GM23338 (cell line): ENCODE measurements around the gene SPTBN4. TPM values are rescaled to one million over a fixed set of nuclear protein-coding genes. Genes with fewer than 3 reads are reported as not detected.

Experiments used
- ATAC-seq: fragments of 200-7000 bp; cut with Tn5 transposase; 3 replicates; pipeline ENCODE4 v1.9.1; 2020
- DNase-seq: peaks from one replicate; pipeline ENCODE4 v3.0.0-alpha.2; 2015; ENCODE audit warnings: low spot score
- H2AFZ ChIP-seq: fragments of 200-600 bp; sonication (generic); 2 replicates; pipeline ENCODE4 v1.8.0; 2016; ENCODE audit warnings: antibody characterized with exemption, mild to moderate bottlenecking, moderate library complexity
- H3F3A ChIP-seq: fragments of 200-600 bp; sonication (generic); replicated peaks from 2 replicates; pipeline ENCODE4 v1.8.0; 2017; ENCODE audit warnings: antibody characterized with exemption, mixed run types, low read depth
- H3K27ac ChIP-seq: fragments of 200-600 bp; sonication (generic); 2 replicates; pipeline ENCODE4 v1.6.1; 2016; ENCODE audit warnings: low read depth
- H3K27me3 ChIP-seq: fragments of 200-600 bp; sonication (generic); 2 replicates; pipeline ENCODE4 v1.8.0; 2016; ENCODE audit warnings: mild to moderate bottlenecking, mixed run types, moderate library complexity; ENCODE audit not compliant: insufficient read depth
- H3K36me3 ChIP-seq: fragments of 200-600 bp; sonication (generic); 2 replicates; pipeline ENCODE4 v1.8.0; 2016; ENCODE audit warnings: mild to moderate bottlenecking; ENCODE audit not compliant: insufficient read depth
- H3K4me1 ChIP-seq: fragments of 200-600 bp; sonication (generic); 2 replicates; pipeline ENCODE4 v1.8.0; 2016; ENCODE audit warnings: mild to moderate bottlenecking, moderate library complexity; ENCODE audit not compliant: insufficient read depth
- H3K4me2 ChIP-seq: fragments of 200-600 bp; sonication (generic); 2 replicates; pipeline ENCODE4 v1.7.1; 2017; ENCODE audit warnings: mixed run types
- H3K4me3 ChIP-seq: fragments of 200-600 bp; sonication (generic); 2 replicates; pipeline ENCODE4 v1.6.1; 2016; ENCODE audit warnings: mixed run types
- H3K79me2 ChIP-seq: fragments of 200-600 bp; sonication (generic); replicated peaks from 2 replicates; pipeline ENCODE4 v1.8.0; 2017; ENCODE audit warnings: mild to moderate bottlenecking; ENCODE audit not compliant: insufficient read depth
- H3K9me2 ChIP-seq: fragments of 200-600 bp; sonication (generic); 2 replicates; pipeline ENCODE4 v1.8.0; 2017; ENCODE audit not compliant: insufficient read depth
- H4K20me1 ChIP-seq: fragments of 200-600 bp; sonication (generic); replicated peaks from 2 replicates; pipeline ENCODE4 v1.8.0; 2017; ENCODE audit warnings: mild to moderate bottlenecking; ENCODE audit not compliant: insufficient read depth
- H3K27ac Mint-ChIP-seq: 2 replicates; pipeline ENCODE4 v1.8.0; 2020; ENCODE audit warnings: inconsistent platforms, mild to moderate bottlenecking, moderate library complexity, mixed read lengths
- H3K27me3 Mint-ChIP-seq: 3 replicates; pipeline ENCODE4 v1.8.0; 2022; ENCODE audit warnings: low read depth, mild to moderate bottlenecking, moderate library complexity, mixed read lengths, inconsistent platforms; ENCODE audit not compliant: insufficient read depth, poor library complexity
- H3K36me3 Mint-ChIP-seq: 3 replicates; pipeline ENCODE4 v1.8.0; 2021; ENCODE audit warnings: low read depth, mild to moderate bottlenecking, inconsistent platforms, moderate library complexity, mixed read lengths
- H3K4me1 Mint-ChIP-seq: 3 replicates; pipeline ENCODE4 v1.8.0; 2020; ENCODE audit warnings: mild to moderate bottlenecking, inconsistent platforms, mixed read lengths
- H3K4me3 Mint-ChIP-seq: 3 replicates; pipeline ENCODE4 v1.8.0; 2021; ENCODE audit warnings: moderate library complexity, mild to moderate bottlenecking, inconsistent platforms, mixed read lengths
- H3K9me3 Mint-ChIP-seq: 3 replicates; pipeline ENCODE4 v1.8.0; 2020; ENCODE audit warnings: moderate library complexity, mild to moderate bottlenecking, inconsistent platforms, mixed read lengths
- CREB1 ChIP-seq: fragments of 250-450 bp; sonication (Bioruptor Pico); IDR thresholded peaks from 2 replicates; pipeline ENCODE4 v1.5.0; 2020; ENCODE audit warnings: low read depth, mild to moderate bottlenecking, moderate library complexity
- NANOG ChIP-seq: IDR thresholded peaks from 2 replicates; pipeline ENCODE4 v1.6.1; 2016; ENCODE audit warnings: antibody characterized with exemption, borderline replicate concordance
- REST ChIP-seq: IDR thresholded peaks from one replicate; pipeline ENCODE4 v1.6.1; 2018; ENCODE audit warnings: antibody characterized with exemption; ENCODE audit not compliant: unreplicated experiment
- ZNF114 ChIP-seq: fragments of 250-450 bp; sonication (Bioruptor Pico); IDR thresholded peaks from 2 replicates; pipeline ENCODE4 v1.5.0; 2020; ENCODE audit warnings: mild to moderate bottlenecking, moderate library complexity
- ZNF331 ChIP-seq: fragments of 250-450 bp; sonication (Bioruptor Pico); IDR thresholded peaks from 2 replicates; pipeline ENCODE4 v1.5.0; 2020; ENCODE audit warnings: low read depth, mild to moderate bottlenecking, moderate library complexity
- polyA plus RNA-seq: library from polyadenylated mRNA; unstranded; fragments of >200 nt; fragmentation: Nextera tagmentation; extraction: Ambion mirVana; gene quantifications from 2 replicates; pipeline ENCODE4 v1.2.1, GENCODE V29; 2016
- total RNA-seq: library from RNA; depleted of rRNA; stranded (reverse); fragments of >200 nt; shearing (Covaris generic); gene quantifications from 2 replicates; pipeline ENCODE4 v1.2.3, GENCODE V29; 2014
- TF ChIP-seq, protein P1 (sequence below), 2 experiments: fragments of 200-600 bp in 1 of 2; sonication (generic) in 1 of 2; conservative IDR thresholded peaks; 2 replicates each; pipeline versions ENCODE4 v1.5.1 to v1.6.1; 2016 to 2017; ENCODE audit warnings: antibody characterized with exemption in 2 of 2, low read depth in 2 of 2, mild to moderate bottlenecking in 2 of 2, moderate library complexity in 1 of 2

The SPTBN4 gene
- total and polyA plus RNA-seq, 2 experiments from 2014 or later, result 1.6 to 2.3 TPM

- no peaks in the 10 kb centered on the region for H3F3A ChIP-seq
- H3K27ac ChIP-seq, result no peak overlapping the region
- no peaks in the 10 kb centered on the region for H3K36me3 ChIP-seq
- H3K4me1 ChIP-seq, result peaks cover 11% of the 10 kb centered on the region
- peaks cover 4% of the 10 kb centered on the region; the same call in 2 of the 3 replicates for H3K9me3 Mint-ChIP-seq
- no peaks in the 10 kb centered on the region for H4K20me1 ChIP-seq
- H3K4me2 ChIP-seq, result peak overlapping the region; percentile 86
- peak overlapping the region; percentile 63 for H3K4me3 ChIP-seq
- DNase-seq (peak; percentile 95), ATAC-seq (peak; percentile 74)
- no peaks in the 10 kb centered on the region for H3K9me2 ChIP-seq
- TF ChIP-seq CREB1 (CRISPR knock-in tag), result peak; percentile 3; the same call in 1 of the 2 replicates
- peak; percentile 44 for TF ChIP-seq REST
- TF ChIP-seq, protein P1, sequence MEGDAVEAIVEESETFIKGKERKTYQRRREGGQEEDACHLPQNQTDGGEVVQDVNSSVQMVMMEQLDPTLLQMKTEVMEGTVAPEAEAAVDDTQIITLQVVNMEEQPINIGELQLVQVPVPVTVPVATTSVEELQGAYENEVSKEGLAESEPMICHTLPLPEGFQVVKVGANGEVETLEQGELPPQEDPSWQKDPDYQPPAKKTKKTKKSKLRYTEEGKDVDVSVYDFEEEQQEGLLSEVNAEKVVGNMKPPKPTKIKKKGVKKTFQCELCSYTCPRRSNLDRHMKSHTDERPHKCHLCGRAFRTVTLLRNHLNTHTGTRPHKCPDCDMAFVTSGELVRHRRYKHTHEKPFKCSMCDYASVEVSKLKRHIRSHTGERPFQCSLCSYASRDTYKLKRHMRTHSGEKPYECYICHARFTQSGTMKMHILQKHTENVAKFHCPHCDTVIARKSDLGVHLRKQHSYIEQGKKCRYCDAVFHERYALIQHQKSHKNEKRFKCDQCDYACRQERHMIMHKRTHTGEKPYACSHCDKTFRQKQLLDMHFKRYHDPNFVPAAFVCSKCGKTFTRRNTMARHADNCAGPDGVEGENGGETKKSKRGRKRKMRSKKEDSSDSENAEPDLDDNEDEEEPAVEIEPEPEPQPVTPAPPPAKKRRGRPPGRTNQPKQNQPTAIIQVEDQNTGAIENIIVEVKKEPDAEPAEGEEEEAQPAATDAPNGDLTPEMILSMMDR (conservative IDR thresholded peaks at IDR 0.05; ENCODE audit: low read depth in 2 of 2), result peak; percentile 61 to 88
- TF ChIP-seq NANOG, result no peak
- no peak for TF ChIP-seq ZNF114 (CRISPR knock-in tag)
- TF ChIP-seq ZNF331 (CRISPR knock-in tag), result no peak
- no peaks in the 10 kb centered on the region for H3K79me2 ChIP-seq
- peaks cover 22% of the 10 kb centered on the region for H3K4me1 Mint-ChIP-seq
- H3K36me3 Mint-ChIP-seq, result no peaks in the 10 kb centered on the region; the same call in 2 of the 3 replicates
- H3K27me3 ChIP-seq, result peaks cover 3% of the 10 kb centered on the region; the same call in 1 of the 2 replicates
- H3K27ac Mint-ChIP-seq, result no peak overlapping the region
- peaks cover 24% of the 10 kb centered on the region for H3K27me3 Mint-ChIP-seq
- H3K4me3 Mint-ChIP-seq, result peak overlapping the region; percentile 67
- peak overlapping the region; percentile 99 for H2AFZ ChIP-seq
Measured at GRCh38 chr19:40529093-40529954, 62.5 kb downstream of the SPTBN4 start.
